Thyroid gland (tissue), 4 donors: ENCODE results near the gene C16orf86. TPM values are rescaled to one million over a fixed set of nuclear protein-coding genes. Genes with fewer than 3 reads are reported as not detected.

Source experiments
- DNase-seq, 2 donors: peaks; one replicate each; pipeline ENCODE4 v3.0.0-alpha.2; 2019
- H3K27ac ChIP-seq, 3 donors: fragments of 200-600 bp; sonication (generic); 1 replicate in 2 of 3; 2 replicates in 1 of 3; pipeline ENCODE4 v1.5.1; 2016 to 2019; ENCODE audit warnings: mild to moderate bottlenecking in 1 of 3, moderate library complexity in 1 of 3
- H3K27me3 ChIP-seq: fragments of 200-600 bp; sonication (generic); one replicate; pipeline ENCODE4 v1.5.1; 2019
- H3K36me3 ChIP-seq, 2 donors: fragments of 200-600 bp; sonication (generic); one replicate each; pipeline ENCODE4 v1.5.1; 2016 to 2019
- H3K4me1 ChIP-seq, 2 donors: fragments of 200-600 bp; sonication (generic); one replicate each; pipeline ENCODE4 v1.5.1; 2017 to 2019
- H3K4me3 ChIP-seq, 3 donors: fragments of 200-600 bp; sonication (generic); replicated peaks in 1 of 3; 1 replicate in 2 of 3; 2 replicates in 1 of 3; pipeline ENCODE4 v1.5.1; 2016; ENCODE audit warnings: mild to moderate bottlenecking in 1 of 3
- H3K9me3 ChIP-seq: fragments of 200-600 bp; sonication (generic); one replicate; pipeline ENCODE4 v1.5.1; 2017
- CTCF ChIP-seq, 6 experiments: fragments of 200-600 bp in 3 of 6; fragments of 450-650 bp in 3 of 6; sonication (generic) in 3 of 6; IDR thresholded peaks; one replicate each; pipeline ENCODE4 v1.5.1; 2016 to 2019; ENCODE audit warnings: antibody characterized with exemption in 6 of 6, mild to moderate bottlenecking in 2 of 6, inconsistent platforms in 1 of 6, moderate library complexity in 1 of 6
- POLR2A ChIP-seq, 2 donors: fragments of 450-650 bp; IDR thresholded peaks; one replicate each; pipeline ENCODE4 v1.6.1; 2017; ENCODE audit warnings: antibody characterized with exemption in 2 of 2, mild to moderate bottlenecking in 2 of 2, moderate library complexity in 1 of 2
- WGBS, 2 donors: methylation state at CpG; one replicate each; pipeline ENCODE4 v1.1.5; 2017; 5-methylcytosine and 5-hydroxymethylcytosine counted together
- intact Hi-C: fragments of 100-400 bp; cut with DNase I; formaldehyde crosslinking; loops from one replicate; pipeline ENCODE4 v1.15.1; 2023
- total RNA-seq, 4 donors: library from RNA; depleted of rRNA; stranded (reverse); fragments of >200 nt; gene quantifications; one replicate each; pipeline ENCODE4 v1.2.3, GENCODE V29; 2016

Gene C16orf86
- total RNA-seq, 4 donors from 2014 or later, result 3.9 to 10.7 (median 6.9) TPM

DNA sequence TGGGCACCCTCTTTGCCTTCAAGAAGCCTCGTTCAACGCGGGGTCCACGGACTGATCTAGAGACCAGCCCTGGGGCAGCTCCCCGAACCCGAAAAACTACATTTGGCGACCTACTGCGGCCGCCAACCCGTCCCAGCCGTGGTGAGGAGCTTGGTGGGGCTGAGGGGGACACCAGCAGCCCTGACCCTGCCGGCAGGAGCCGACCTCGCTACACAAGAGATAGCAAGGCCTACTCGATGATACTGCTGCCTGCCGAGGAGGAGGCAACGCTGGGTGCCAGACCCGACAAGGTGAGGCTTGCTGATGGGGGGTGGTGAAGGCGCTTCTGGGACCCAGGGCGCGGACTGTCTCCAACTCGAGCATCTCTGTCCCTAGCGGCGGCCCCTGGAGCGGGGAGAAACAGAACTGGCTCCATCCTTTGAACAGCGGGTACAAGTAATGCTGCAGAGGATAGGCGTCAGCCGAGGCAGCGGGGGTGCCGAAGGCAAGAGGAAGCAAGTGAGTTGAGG lies 12.2 kb upstream of the C16orf86 start:
- Histone ChIP-seq H3K4me3 (no peak overlapping the region), H3K4me1 (peaks cover 11 to 21% of the 10 kb centered on the region in 2 donors), H3K36me3 (no peaks in the 10 kb centered on the region), H3K27me3 (peaks cover 15% of the 10 kb centered on the region), H3K9me3 (no peaks in the 10 kb centered on the region), H3K27ac (no peak overlapping the region)
- 48 to 61% methylated on average over 13 to 30 of the region's 30 CpGs for WGBS, 2 donors
- no peak for DNase-seq
- intact Hi-C loops, result no loop called here
- TF ChIP-seq CTCF (IDR thresholded peaks at IDR 0.05) (no peak), POLR2A (IDR thresholded peaks at IDR 0.05) (no peak)

DNA sequence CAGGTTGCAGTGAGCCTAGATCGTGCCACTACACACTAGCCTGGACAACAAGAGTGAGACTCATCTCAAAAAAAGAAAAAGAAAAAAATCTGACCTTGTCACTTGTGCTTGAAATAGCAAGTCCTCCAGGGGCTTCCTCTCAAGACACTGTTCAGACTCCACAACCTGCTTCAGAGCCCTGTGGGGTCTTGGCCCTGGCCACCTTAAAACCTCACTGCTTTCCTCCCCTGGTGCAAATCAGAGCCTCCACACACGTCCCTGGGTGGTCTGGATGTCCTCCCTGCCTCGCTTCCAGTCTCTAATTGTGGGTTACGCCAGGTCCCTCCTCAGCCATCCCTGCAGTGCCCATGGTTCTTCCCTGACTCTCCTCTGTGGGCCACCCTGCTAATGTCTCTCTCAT lies 11.3 kb upstream of the C16orf86 start:
- 78 to 84% methylated on average over 4 of the region's 4 CpGs for WGBS, 2 donors
- peaks cover 15% of the 10 kb centered on the region for H3K27me3 ChIP-seq
- no peaks in the 10 kb centered on the region for H3K36me3 ChIP-seq
- H3K9me3 ChIP-seq, result no peaks in the 10 kb centered on the region
- TF ChIP-seq CTCF (IDR thresholded peaks at IDR 0.05) (no peak), POLR2A (IDR thresholded peaks at IDR 0.05) (no peak)
- H3K27ac ChIP-seq, result no peak overlapping the region
- no peak overlapping the region for H3K4me3 ChIP-seq
- DNase-seq, result no peak
- intact Hi-C loops, result no loop called here
- peaks cover 14 to 21% of the 10 kb centered on the region in 2 donors for H3K4me1 ChIP-seq

- Histone ChIP-seq H3K9me3 (no peaks in the 10 kb centered on the region), H3K36me3 (no peaks in the 10 kb centered on the region), H3K4me3 (no peak overlapping the region), H3K27ac (no peak overlapping the region), H3K4me1 (peaks cover 20 to 27% of the 10 kb centered on the region in 2 donors), H3K27me3 (peaks cover 15% of the 10 kb centered on the region)
- WGBS, 2 donors, result 82 to 100% methylated on average over 1 to 7 of the region's 9 CpGs
- no peak for TF ChIP-seq POLR2A (IDR thresholded peaks at IDR 0.05)
- no peak for TF ChIP-seq CTCF (IDR thresholded peaks at IDR 0.05)
- no peak for DNase-seq
- intact Hi-C loops, result no loop called here
These were observed 10.1 kb upstream of the C16orf86 start for GRCh38 chr16:67656344-67657016.

- intact Hi-C loops, result no loop called here
- no peak for DNase-seq
- H3K4me3 ChIP-seq, result no peak overlapping the region
- no peaks in the 10 kb centered on the region for H3K36me3 ChIP-seq
- H3K4me1 ChIP-seq, result peaks cover 21 to 29% of the 10 kb centered on the region in 2 donors
- no peak overlapping the region for H3K27ac ChIP-seq
- no peaks in the 10 kb centered on the region for H3K9me3 ChIP-seq
- peaks cover 15% of the 10 kb centered on the region for H3K27me3 ChIP-seq
- 93 to 97% methylated on average over 11 to 16 of the region's 16 CpGs for WGBS, 2 donors
- TF ChIP-seq CTCF (IDR thresholded peaks at IDR 0.05) (no peak), POLR2A (IDR thresholded peaks at IDR 0.05) (no peak)
These were observed 9.5 kb upstream of the C16orf86 start for GRCh38 chr16:67657017-67657608.
